GM12878 (cell line): ENCODE results near the gene BCL2L12. TPM values are rescaled to one million over a fixed set of nuclear protein-coding genes. Genes with fewer than 3 reads are reported as not detected.

Experiments used
- BACH1 ChIP-seq: fragments of 450-650 bp; IDR thresholded peaks from 2 replicates; pipeline ENCODE4 v1.6.1; 2017; ENCODE audit warnings: mild to moderate bottlenecking, borderline replicate concordance
- BCL11A ChIP-seq: IDR thresholded peaks from 2 replicates; pipeline ENCODE4 v1.6.1; 2011; ENCODE audit warnings: low read depth, low read length
- BRCA1 ChIP-seq: IDR thresholded peaks from 2 replicates; pipeline ENCODE4 v1.6.1; 2011; ENCODE audit warnings: low read depth, low read length, improper control_type of control experiment
- GABPA ChIP-seq: IDR thresholded peaks from 2 replicates; pipeline ENCODE4 v1.6.1; 2014; ENCODE audit warnings: antibody characterized with exemption, low read depth, mild to moderate bottlenecking, inconsistent platforms
- NFYB ChIP-seq: IDR thresholded peaks from 2 replicates; pipeline ENCODE4 v1.6.1; 2011; ENCODE audit warnings: low read depth, mild to moderate bottlenecking, low read length, improper control_type of control experiment, moderate library complexity; ENCODE audit not compliant: insufficient read depth
- SPI1 ChIP-seq: IDR thresholded peaks from 2 replicates; pipeline ENCODE4 v1.6.1; 2011; ENCODE audit warnings: low read depth, mild to moderate bottlenecking, low read length, moderate library complexity, borderline replicate concordance; ENCODE audit not compliant: insufficient read depth
- SRF ChIP-seq, 2 experiments: IDR thresholded peaks; 2 replicates each; pipeline ENCODE4 v1.6.1; 2011; ENCODE audit warnings: low read depth in 2 of 2, low read length in 2 of 2, mild to moderate bottlenecking in 1 of 2, moderate library complexity in 1 of 2
- STAT3 ChIP-seq: IDR thresholded peaks from 2 replicates; pipeline ENCODE4 v1.6.1; 2011; ENCODE audit warnings: low read depth, low read length, improper control_type of control experiment
- polyA plus RNA-seq, 11 experiments: library from polyadenylated mRNA; depleted of rRNA in 4 of 11; unstranded in 6 of 11; stranded (reverse) in 5 of 11; fragments of >200 nt; fragmentation: Nextera tagmentation in 4 of 11; fragmentation: Illumina TruSeq in 1 of 11; extraction: Ambion mirVana in 4 of 11; extraction: Trizol in 1 of 11; gene quantifications; 1 replicate in 1 of 11; 2 replicates in 10 of 11; pipeline versions ENCODE4 v1.2.1 to v1.2.3, GENCODE V29; 2011 to 2016; ENCODE audit warnings: inconsistent platforms in 2 of 11, missing spikeins in 2 of 11, low read depth in 1 of 11
- total RNA-seq, 4 experiments: library from RNA; depleted of rRNA in 3 of 4; stranded (reverse); fragments of >200 nt in 3 of 4; fragmentation: Illumina TruSeq in 1 of 4; extraction: Trizol in 1 of 4; gene quantifications; 2 replicates each; pipeline versions ENCODE4 v1.2.1 to v1.2.3, GENCODE V29; 2013 to 2021
- TF ChIP-seq, protein P1 (sequence below): fragments of 450-650 bp; IDR thresholded peaks from 2 replicates; pipeline ENCODE4 v1.6.1; 2016; ENCODE audit warnings: mild to moderate bottlenecking, moderate library complexity, borderline replicate concordance

Gene BCL2L12
- total and polyA plus RNA-seq, 10 of the 15 experiments (the other 5 are each of a cell fraction or from before 2014, with no cell fraction given): 1.8 to 143 (median 50.4) TPM

GRCh38 chr19:49624967-49625910 lies 40.5 kb upstream of the BCL2L12 start (continued):
- TF ChIP-seq, protein P1, sequence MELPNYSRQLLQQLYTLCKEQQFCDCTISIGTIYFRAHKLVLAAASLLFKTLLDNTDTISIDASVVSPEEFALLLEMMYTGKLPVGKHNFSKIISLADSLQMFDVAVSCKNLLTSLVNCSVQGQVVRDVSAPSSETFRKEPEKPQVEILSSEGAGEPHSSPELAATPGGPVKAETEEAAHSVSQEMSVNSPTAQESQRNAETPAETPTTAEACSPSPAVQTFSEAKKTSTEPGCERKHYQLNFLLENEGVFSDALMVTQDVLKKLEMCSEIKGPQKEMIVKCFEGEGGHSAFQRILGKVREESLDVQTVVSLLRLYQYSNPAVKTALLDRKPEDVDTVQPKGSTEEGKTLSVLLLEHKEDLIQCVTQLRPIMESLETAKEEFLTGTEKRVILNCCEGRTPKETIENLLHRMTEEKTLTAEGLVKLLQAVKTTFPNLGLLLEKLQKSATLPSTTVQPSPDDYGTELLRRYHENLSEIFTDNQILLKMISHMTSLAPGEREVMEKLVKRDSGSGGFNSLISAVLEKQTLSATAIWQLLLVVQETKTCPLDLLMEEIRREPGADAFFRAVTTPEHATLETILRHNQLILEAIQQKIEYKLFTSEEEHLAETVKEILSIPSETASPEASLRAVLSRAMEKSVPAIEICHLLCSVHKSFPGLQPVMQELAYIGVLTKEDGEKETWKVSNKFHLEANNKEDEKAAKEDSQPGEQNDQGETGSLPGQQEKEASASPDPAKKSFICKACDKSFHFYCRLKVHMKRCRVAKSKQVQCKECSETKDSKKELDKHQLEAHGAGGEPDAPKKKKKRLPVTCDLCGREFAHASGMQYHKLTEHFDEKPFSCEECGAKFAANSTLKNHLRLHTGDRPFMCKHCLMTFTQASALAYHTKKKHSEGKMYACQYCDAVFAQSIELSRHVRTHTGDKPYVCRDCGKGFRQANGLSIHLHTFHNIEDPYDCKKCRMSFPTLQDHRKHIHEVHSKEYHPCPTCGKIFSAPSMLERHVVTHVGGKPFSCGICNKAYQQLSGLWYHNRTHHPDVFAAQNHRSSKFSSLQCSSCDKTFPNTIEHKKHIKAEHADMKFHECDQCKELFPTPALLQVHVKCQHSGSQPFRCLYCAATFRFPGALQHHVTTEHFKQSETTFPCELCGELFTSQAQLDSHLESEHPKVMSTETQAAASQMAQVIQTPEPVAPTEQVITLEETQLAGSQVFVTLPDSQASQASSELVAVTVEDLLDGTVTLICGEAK: no peak
- TF ChIP-seq BCL11A (no peak), NFYB (no peak), SRF (IDR thresholded peaks at IDR 0.05; ENCODE audit: low read depth in 2 of 2, low read length in 2 of 2) (no peak), BACH1 (no peak), STAT3 (no peak), BRCA1 (no peak), SPI1 (no peak), GABPA (no peak)
